Measurements from ENCODE around the gene OLIG2. TPM values are rescaled to one million over a fixed set of nuclear protein-coding genes. Genes with fewer than 3 reads are reported as not detected.

The OLIG2 gene
- total and polyA plus RNA-seq, 2 experiments from 2014 or later: 0.15 to 1.4 TPM

DNA sequence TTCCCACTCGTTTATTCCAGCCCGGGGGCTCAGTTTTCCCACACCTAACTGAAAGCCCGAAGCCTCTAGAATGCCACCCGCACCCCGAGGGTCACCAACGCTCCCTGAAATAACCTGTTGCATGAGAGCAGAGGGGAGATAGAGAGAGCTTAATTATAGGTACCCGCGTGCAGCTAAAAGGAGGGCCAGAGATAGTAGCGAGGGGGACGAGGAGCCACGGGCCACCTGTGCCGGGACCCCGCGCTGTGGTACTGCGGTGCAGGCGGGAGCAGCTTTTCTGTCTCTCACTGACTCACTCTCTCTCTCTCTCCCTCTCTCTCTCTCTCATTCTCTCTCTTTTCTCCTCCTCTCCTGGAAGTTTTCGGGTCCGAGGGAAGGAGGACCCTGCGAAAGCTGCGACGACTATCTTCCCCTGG, 716 bp downstream of the OLIG2 start:
- Mint-ChIP-seq H3K4me1 (peaks cover 34% of the 10 kb centered on the region), H3K27ac (no peak overlapping the region), H3K27me3 (ENCODE audit: insufficient read depth, low read depth, poor library complexity) (peaks cover 93% of the 10 kb centered on the region), H3K9me3 (peaks cover 3% of the 10 kb centered on the region; the same call in 2 of the 3 replicates), H3K4me3 (peak overlapping the region; percentile 80), H3K36me3 (ENCODE audit: low read depth) (no peaks in the 10 kb centered on the region; the same call in 1 of the 3 replicates)
- Histone ChIP-seq H2AFZ (peak overlapping the region; percentile 91), H3K36me3 (ENCODE audit: insufficient read depth) (no peaks in the 10 kb centered on the region), H4K20me1 (replicated peaks; ENCODE audit: insufficient read depth) (peaks cover 13% of the 10 kb centered on the region), H3K27ac (ENCODE audit: low read depth) (no peak overlapping the region), H3K9me2 (ENCODE audit: insufficient read depth) (no peaks in the 10 kb centered on the region), H3F3A (replicated peaks; ENCODE audit: low read depth) (0 out of 2 replicates have a peak, but pooled peaks cover 5% of the 10 kb centered on the region), H3K4me1 (ENCODE audit: insufficient read depth) (peaks cover 58% of the 10 kb centered on the region), H3K4me2 (peak overlapping the region; percentile 88), H3K4me3 (peak overlapping the region; percentile 64), H3K79me2 (replicated peaks; ENCODE audit: insufficient read depth) (no peaks in the 10 kb centered on the region), H3K27me3 (ENCODE audit: insufficient read depth) (peaks cover 98% of the 10 kb centered on the region)
- no peak; the same call in 2 of the 3 replicates for ATAC-seq
- no peak for DNase-seq (ENCODE audit: low spot score)
- TF ChIP-seq ZNF114 (CRISPR knock-in tag; IDR thresholded peaks at IDR 0.05) (no peak), EZH2phosphoT487 (IDR thresholded peaks at IDR 0.05; ENCODE audit: unreplicated experiment) (no peak), EZH2 (IDR thresholded peaks at IDR 0.05; ENCODE audit: low read depth, unreplicated experiment) (peak; percentile 68)

DNA sequence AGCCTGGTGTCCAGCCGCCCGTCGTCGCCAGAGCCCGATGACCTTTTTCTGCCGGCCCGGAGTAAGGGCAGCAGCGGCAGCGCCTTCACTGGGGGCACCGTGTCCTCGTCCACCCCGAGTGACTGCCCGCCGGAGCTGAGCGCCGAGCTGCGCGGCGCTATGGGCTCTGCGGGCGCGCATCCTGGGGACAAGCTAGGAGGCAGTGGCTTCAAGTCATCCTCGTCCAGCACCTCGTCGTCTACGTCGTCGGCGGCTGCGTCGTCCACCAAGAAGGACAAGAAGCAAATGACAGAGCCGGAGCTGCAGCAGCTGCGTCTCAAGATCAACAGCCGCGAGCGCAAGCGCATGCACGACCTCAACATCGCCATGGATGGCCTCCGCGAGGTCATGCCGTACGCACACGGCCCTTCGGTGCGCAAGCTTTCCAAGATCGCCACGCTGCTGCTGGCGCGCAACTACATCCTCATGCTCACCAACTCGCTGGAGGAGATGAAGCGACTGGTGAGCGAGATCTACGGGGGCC, 1.2 kb downstream of the OLIG2 start:
- Mint-ChIP-seq H3K27ac (no peak overlapping the region), H3K4me1 (peaks cover 34% of the 10 kb centered on the region), H3K9me3 (peaks cover 3% of the 10 kb centered on the region; the same call in 2 of the 3 replicates), H3K27me3 (ENCODE audit: insufficient read depth, low read depth, poor library complexity) (peaks cover 93% of the 10 kb centered on the region), H3K4me3 (peak overlapping the region; percentile 80), H3K36me3 (ENCODE audit: low read depth) (no peaks in the 10 kb centered on the region; the same call in 1 of the 3 replicates)
- H3K36me3 ChIP-seq (ENCODE audit: insufficient read depth): no peaks in the 10 kb centered on the region
- H4K20me1 ChIP-seq (replicated peaks; ENCODE audit: insufficient read depth): peaks cover 17% of the 10 kb centered on the region
- TF ChIP-seq EZH2 (IDR thresholded peaks at IDR 0.05; ENCODE audit: low read depth, unreplicated experiment) (peak; percentile 95), JUNB (IDR thresholded peaks at IDR 0.05; ENCODE audit: unreplicated experiment) (no peak), EZH2phosphoT487 (IDR thresholded peaks at IDR 0.05; ENCODE audit: unreplicated experiment) (peak; percentile 24)
- DNase-seq (ENCODE audit: low spot score) (peak; percentile 66), ATAC-seq (no peak)
- H3K79me2 ChIP-seq (replicated peaks; ENCODE audit: insufficient read depth): no peaks in the 10 kb centered on the region
- peak overlapping the region; percentile 64 for H3K4me3 ChIP-seq
- H3K4me1 ChIP-seq (ENCODE audit: insufficient read depth): peaks cover 58% of the 10 kb centered on the region
- H2AFZ ChIP-seq: peak overlapping the region; percentile 91
- H3K4me2 ChIP-seq: peak overlapping the region; percentile 88
- H3K9me2 ChIP-seq (ENCODE audit: insufficient read depth): no peaks in the 10 kb centered on the region
- 0 out of 2 replicates have a peak, but pooled peaks cover 3% of the 10 kb centered on the region for H3F3A ChIP-seq (replicated peaks; ENCODE audit: low read depth)
- peaks cover 98% of the 10 kb centered on the region for H3K27me3 ChIP-seq (ENCODE audit: insufficient read depth)
- no peak overlapping the region for H3K27ac ChIP-seq (ENCODE audit: low read depth)

DNA sequence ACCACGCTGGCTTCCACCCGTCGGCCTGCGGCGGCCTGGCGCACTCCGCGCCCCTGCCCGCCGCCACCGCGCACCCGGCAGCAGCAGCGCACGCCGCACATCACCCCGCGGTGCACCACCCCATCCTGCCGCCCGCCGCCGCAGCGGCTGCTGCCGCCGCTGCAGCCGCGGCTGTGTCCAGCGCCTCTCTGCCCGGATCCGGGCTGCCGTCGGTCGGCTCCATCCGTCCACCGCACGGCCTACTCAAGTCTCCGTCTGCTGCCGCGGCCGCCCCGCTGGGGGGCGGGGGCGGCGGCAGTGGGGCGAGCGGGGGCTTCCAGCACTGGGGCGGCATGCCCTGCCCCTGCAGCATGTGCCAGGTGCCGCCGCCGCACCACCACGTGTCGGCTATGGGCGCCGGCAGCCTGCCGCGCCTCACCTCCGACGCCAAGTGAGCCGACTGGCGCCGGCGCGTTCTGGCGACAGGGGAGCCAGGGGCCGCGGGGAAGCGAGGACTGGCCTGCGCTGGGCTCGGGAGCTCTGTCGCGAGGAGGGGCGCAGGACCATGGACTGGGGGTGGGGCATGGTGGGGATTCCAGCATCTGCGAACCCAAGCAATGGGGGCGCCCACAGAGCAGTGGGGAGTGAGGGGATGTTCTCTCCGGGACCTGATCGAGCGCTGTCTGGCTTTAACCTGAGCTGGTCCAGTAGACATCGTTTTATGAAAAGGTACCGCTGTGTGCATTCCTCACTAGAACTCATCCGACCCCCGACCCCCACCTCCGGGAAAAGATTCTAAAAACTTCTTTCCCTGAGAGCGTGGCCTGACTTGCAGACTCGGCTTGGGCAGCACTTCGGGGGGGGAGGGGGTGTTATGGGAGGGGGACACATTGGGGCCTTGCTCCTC, 1.9 kb downstream of the OLIG2 start:
- Histone ChIP-seq H2AFZ (peak overlapping the region; percentile 91; the same call in 1 of the 2 replicates), H3K4me3 (peak overlapping the region; percentile 64), H3K9me2 (ENCODE audit: insufficient read depth) (no peaks in the 10 kb centered on the region), H3K36me3 (ENCODE audit: insufficient read depth) (no peaks in the 10 kb centered on the region), H4K20me1 (replicated peaks; ENCODE audit: insufficient read depth) (peaks cover 24% of the 10 kb centered on the region), H3F3A (replicated peaks; ENCODE audit: low read depth) (no peaks in the 10 kb centered on the region), H3K27me3 (ENCODE audit: insufficient read depth) (peaks cover 98% of the 10 kb centered on the region), H3K27ac (ENCODE audit: low read depth) (no peak overlapping the region), H3K4me2 (peak overlapping the region; percentile 88), H3K4me1 (ENCODE audit: insufficient read depth) (peaks cover 53% of the 10 kb centered on the region), H3K79me2 (replicated peaks; ENCODE audit: insufficient read depth) (no peaks in the 10 kb centered on the region)
- DNase-seq (ENCODE audit: low spot score): peak; percentile 65
- no peak for TF ChIP-seq CTCF (conservative IDR thresholded peaks at IDR 0.05; ENCODE audit: low read depth in 2 of 2)
- no peak for TF ChIP-seq CREB1 (CRISPR knock-in tag; IDR thresholded peaks at IDR 0.05; ENCODE audit: low read depth)
- peak; percentile 47 for TF ChIP-seq EZH2 (IDR thresholded peaks at IDR 0.05; ENCODE audit: low read depth, unreplicated experiment)
- no peak overlapping the region for H3K27ac Mint-ChIP-seq
- H3K4me1 Mint-ChIP-seq: peaks cover 35% of the 10 kb centered on the region
- ATAC-seq: no peak
- H3K27me3 Mint-ChIP-seq (ENCODE audit: insufficient read depth, low read depth, poor library complexity): peaks cover 93% of the 10 kb centered on the region
- no peaks in the 10 kb centered on the region; the same call in 1 of the 3 replicates for H3K36me3 Mint-ChIP-seq (ENCODE audit: low read depth)
- H3K9me3 Mint-ChIP-seq: peaks cover 3% of the 10 kb centered on the region; the same call in 2 of the 3 replicates
- H3K4me3 Mint-ChIP-seq: 0 out of 3 replicates have a peak overlapping the region, but pooled peaks have one; percentile 38
